GM12865 (cell line): Measurements from ENCODE around the gene DCDC2C.

Source experiments
- DNase-seq: peaks from one replicate; pipeline ENCODE4 v3.0.0; 2010; ENCODE audit warnings: low read depth
- H3K4me3 ChIP-seq: 2 replicates; pipeline ENCODE4 v1.5.1; 2011; ENCODE audit warnings: mild to moderate bottlenecking, low read depth, low read length, control low read depth
- CTCF ChIP-seq: IDR thresholded peaks from 2 replicates; pipeline ENCODE4 v1.5.1; 2011; ENCODE audit warnings: low read length, control low read depth, low read depth, inconsistent platforms; ENCODE audit not compliant: insufficient read depth; ENCODE audit errors: missing control alignments

DCDC2C gene

DNA sequence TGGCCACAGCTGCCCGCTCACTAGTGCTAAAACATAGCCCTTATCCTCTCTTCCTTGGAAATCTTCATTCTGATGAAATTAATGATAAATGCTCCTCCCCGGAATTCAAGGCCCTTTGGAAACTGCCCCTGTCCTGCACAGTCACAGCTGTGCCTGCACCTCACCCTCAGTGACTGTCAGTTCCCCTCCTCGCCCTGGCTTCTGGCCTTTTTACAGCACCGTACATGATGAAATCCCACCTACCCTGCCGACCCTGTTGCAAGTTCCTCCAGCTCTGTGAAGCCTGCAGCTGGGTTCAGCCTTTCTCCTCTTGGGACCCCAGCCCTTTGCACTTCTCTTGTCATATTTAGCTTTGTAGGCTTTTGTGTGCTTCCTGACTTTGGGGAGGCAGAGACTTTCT lies 48.4 kb downstream of the DCDC2C start:
- DNase-seq, result no peak
- no peak for TF ChIP-seq CTCF
- H3K4me3 ChIP-seq, result no peak overlapping the region

GRCh38 chr2:3752376-3752775 lies 49.0 kb downstream of the DCDC2C start:
- no peak for DNase-seq
- no peak for TF ChIP-seq CTCF
- H3K4me3 ChIP-seq, result no peak overlapping the region

- no peak for DNase-seq
- TF ChIP-seq CTCF, result no peak
- no peak overlapping the region for H3K4me3 ChIP-seq
Observed at GRCh38 chr2:3753561-3753960, 50.2 kb downstream of the DCDC2C start.

DNA sequence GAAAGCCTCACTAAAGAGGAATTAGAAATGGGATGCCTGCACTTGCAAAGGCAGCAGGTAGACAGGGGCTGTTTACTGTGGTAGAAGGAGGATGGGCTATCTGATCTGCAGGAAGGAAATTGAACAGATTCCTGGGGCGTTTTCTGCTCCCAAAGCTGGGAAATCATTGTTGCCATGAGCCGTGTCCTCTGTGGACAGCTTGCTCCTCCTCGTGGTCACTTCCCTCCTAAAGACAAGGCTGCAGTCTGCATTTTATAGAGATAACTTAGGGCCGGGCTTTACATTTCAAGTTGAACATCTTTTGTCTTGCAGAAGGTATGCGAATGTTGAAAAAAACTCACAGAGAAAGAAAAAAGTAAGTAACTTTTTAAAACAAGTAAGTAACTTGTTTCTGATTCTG lies 50.9 kb downstream of the DCDC2C start:
- no peak overlapping the region for H3K4me3 ChIP-seq
- no peak for DNase-seq
- TF ChIP-seq CTCF, result no peak

DNA sequence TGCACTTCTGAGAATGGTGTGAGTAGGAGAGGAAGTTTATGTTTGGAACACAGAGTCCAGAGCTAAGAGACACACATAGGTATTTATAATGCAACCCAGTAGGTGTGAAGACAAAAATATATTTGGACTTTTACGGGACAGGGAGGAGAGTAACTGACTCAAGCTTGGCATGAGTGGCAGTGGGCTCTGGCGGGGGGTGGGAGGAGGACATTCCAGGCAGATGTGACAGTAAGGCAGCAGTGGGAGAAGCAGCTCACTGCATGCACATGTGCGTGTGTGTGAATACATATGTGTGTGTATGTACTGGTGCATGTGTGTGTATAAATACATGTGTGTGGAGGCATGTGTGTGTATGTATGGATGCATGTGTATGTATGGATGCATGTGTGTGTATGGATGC lies 51.4 kb downstream of the DCDC2C start:
- no peak overlapping the region for H3K4me3 ChIP-seq
- no peak for DNase-seq
- TF ChIP-seq CTCF, result no peak

GRCh38 chr2:3755277-3755676 lies 51.9 kb downstream of the DCDC2C start:
- no peak for TF ChIP-seq CTCF
- H3K4me3 ChIP-seq, result no peak overlapping the region
- DNase-seq, result no peak

GRCh38 chr2:3756306-3756705 lies 52.9 kb downstream of the DCDC2C start:
- no peak for DNase-seq
- TF ChIP-seq CTCF, result no peak
- H3K4me3 ChIP-seq, result no peak overlapping the region
